Lower lobe of right lung (tissue), 2 donors: ENCODE measurements around the gene JAKMIP1. TPM values are rescaled to one million over a fixed set of nuclear protein-coding genes. Genes with fewer than 3 reads are reported as not detected.

Experiments
- ATAC-seq, 2 donors: fragments of 200-7000 bp; cut with Tn5 transposase; one replicate each; pipeline ENCODE4 v1.9.1; 2020 to 2022; ENCODE audit warnings: mild to moderate bottlenecking in 2 of 2, moderate library complexity in 2 of 2
- DNase-seq: peaks from one replicate; pipeline ENCODE4 v3.0.0-alpha.2; 2020
- H3K27ac ChIP-seq: fragments of 200-600 bp; one replicate; pipeline ENCODE4 v1.8.0; 2022
- H3K27me3 ChIP-seq: fragments of 200-600 bp; one replicate; pipeline ENCODE4 v1.8.0; 2022; ENCODE audit warnings: low read depth
- H3K36me3 ChIP-seq: fragments of 200-600 bp; one replicate; pipeline ENCODE4 v1.8.0; 2022; ENCODE audit warnings: mild to moderate bottlenecking
- H3K4me1 ChIP-seq: fragments of 200-600 bp; one replicate; pipeline ENCODE4 v1.8.0; 2022
- H3K4me3 ChIP-seq: fragments of 200-600 bp; one replicate; pipeline ENCODE4 v1.8.0; 2022; ENCODE audit warnings: mild to moderate bottlenecking
- H3K9me3 ChIP-seq: fragments of 200-600 bp; one replicate; pipeline ENCODE4 v1.8.0; 2022
- CTCF ChIP-seq: fragments of 200-600 bp; IDR thresholded peaks from one replicate; pipeline ENCODE4 v1.8.0; 2022; ENCODE audit warnings: antibody characterized with exemption, mild to moderate bottlenecking
- intact Hi-C: fragments of 100-400 bp; cut with DNase I; formaldehyde crosslinking; loops from one replicate; pipeline ENCODE4 v1.11.0; 2022
- total RNA-seq: library from RNA; stranded (reverse); fragmentation: NEBNext Ultra II Directional; extraction: Animal tissue kit (Norgen Biotek cat#: 25700); gene quantifications from one replicate; pipeline ENCODE4 v1.2.1, GENCODE V29; 2021
- donor health status: DM: no; HTN: yes; CAD: no; lungs with severe emphysema.

The JAKMIP1 gene
- total RNA-seq, 1 donor from 2014 or later: 0.65 TPM

DNA sequence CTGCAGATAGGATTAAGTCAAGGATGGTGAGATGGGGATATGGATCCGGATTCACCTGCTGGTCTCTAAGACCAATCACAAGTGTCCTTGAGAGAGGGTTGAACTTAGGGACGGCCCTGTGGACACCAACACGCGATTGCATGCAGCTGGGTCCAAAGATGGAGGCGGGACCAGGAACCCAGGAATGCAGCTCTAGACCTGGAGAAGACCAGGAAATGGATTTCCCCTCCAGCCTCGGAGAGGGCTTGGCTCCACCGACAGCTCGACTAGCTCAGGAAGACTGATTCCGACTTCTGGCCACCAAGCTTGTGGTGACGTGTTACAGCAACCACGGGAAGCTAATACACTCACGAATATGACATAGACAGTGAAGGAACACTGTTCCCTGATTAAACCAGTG lies 186.8 kb downstream of the JAKMIP1 start:
- Histone ChIP-seq H3K36me3 (no peaks in the 10 kb centered on the region), H3K4me3 (no peak overlapping the region), H3K4me1 (no peaks in the 10 kb centered on the region), H3K9me3 (no peaks in the 10 kb centered on the region), H3K27ac (no peak overlapping the region), H3K27me3 (peaks cover 21% of the 10 kb centered on the region)
- TF ChIP-seq CTCF: no peak
- no peak for ATAC-seq
- intact Hi-C loops: no loop called here
- no peak for DNase-seq

DNA sequence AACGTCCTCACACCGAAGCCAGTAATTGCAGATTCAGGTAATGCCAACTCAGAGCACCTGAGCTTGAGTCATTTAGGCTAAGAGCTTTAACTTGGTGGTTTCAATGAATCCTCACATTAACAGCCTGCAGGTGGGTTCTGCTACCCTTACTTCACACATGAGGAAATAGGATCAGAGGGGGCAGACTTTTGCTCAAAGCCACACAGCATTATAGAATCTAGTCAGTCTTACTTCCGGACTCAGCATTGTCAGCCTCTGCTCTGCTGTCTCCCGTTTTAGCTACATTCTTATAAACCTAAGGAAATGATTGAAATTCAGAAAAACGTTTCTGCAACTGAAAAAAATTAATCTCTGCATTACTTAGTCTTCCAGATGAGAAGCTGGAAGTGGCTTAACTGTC lies 188.1 kb downstream of the JAKMIP1 start:
- no peak for ATAC-seq
- no peak for DNase-seq
- Histone ChIP-seq H3K27me3 (peaks cover 33% of the 10 kb centered on the region), H3K36me3 (no peaks in the 10 kb centered on the region), H3K9me3 (no peaks in the 10 kb centered on the region), H3K4me3 (no peak overlapping the region), H3K4me1 (no peaks in the 10 kb centered on the region), H3K27ac (no peak overlapping the region)
- intact Hi-C loops: no loop called here
- TF ChIP-seq CTCF: no peak

DNA sequence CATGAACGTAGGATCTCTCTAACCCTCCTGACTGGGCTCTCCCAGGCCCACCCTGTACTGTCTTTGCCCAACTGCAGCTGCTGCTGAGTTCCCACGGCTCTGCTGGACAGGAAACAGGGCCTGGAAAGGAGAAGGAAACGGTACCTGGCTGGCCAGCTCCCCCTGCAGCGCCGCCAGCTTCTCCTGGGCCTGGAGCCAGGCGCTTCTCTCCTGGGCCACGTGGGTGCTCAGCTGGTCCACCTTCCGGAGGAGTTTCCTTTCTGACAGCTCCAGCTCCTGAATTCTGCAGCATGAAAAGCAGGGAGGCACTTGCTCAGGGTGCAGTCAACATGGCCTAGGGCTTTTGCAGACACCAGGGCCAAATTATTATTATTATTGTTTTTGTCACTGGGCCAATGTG lies 188.7 kb downstream of the JAKMIP1 start:
- DNase-seq (peak; percentile 59), ATAC-seq (peak; percentile 41 to 66)
- TF ChIP-seq CTCF: no peak
- no peaks in the 10 kb centered on the region for H3K4me1 ChIP-seq
- intact Hi-C loops: no loop called here
- H3K27me3 ChIP-seq: peaks cover 33% of the 10 kb centered on the region
- H3K9me3 ChIP-seq: no peaks in the 10 kb centered on the region
- H3K36me3 ChIP-seq: no peaks in the 10 kb centered on the region
- H3K27ac ChIP-seq: no peak overlapping the region
- H3K4me3 ChIP-seq: no peak overlapping the region

GRCh38 chr4:6011271-6011671 lies 189.1 kb downstream of the JAKMIP1 start:
- Histone ChIP-seq H3K36me3 (no peaks in the 10 kb centered on the region), H3K9me3 (no peaks in the 10 kb centered on the region), H3K4me3 (no peak overlapping the region), H3K27me3 (peaks cover 33% of the 10 kb centered on the region), H3K4me1 (no peaks in the 10 kb centered on the region), H3K27ac (no peak overlapping the region)
- intact Hi-C loops: no loop called here
- ATAC-seq (no peak), DNase-seq (no peak)
- no peak for TF ChIP-seq CTCF

- Histone ChIP-seq H3K27me3 (peaks cover 34% of the 10 kb centered on the region), H3K9me3 (no peaks in the 10 kb centered on the region), H3K36me3 (no peaks in the 10 kb centered on the region), H3K27ac (no peak overlapping the region), H3K4me3 (no peak overlapping the region), H3K4me1 (no peaks in the 10 kb centered on the region)
- intact Hi-C loops: no loop called here
- no peak for DNase-seq
- TF ChIP-seq CTCF: no peak
- no peak for ATAC-seq
These were observed 189.6 kb downstream of the JAKMIP1 start for GRCh38 chr4:6010789-6011188.

- Histone ChIP-seq H3K4me1 (no peaks in the 10 kb centered on the region), H3K27me3 (peaks cover 43% of the 10 kb centered on the region), H3K36me3 (no peaks in the 10 kb centered on the region), H3K4me3 (no peak overlapping the region), H3K9me3 (no peaks in the 10 kb centered on the region), H3K27ac (no peak overlapping the region)
- DNase-seq (no peak), ATAC-seq (no peak)
- intact Hi-C loops: no loop called here
- no peak for TF ChIP-seq CTCF
These were observed 190.9 kb downstream of the JAKMIP1 start for GRCh38 chr4:6009452-6009851.
